Stimulated activated CD8-positive, alpha-beta memory T cell treated with anti-CD3 and anti-CD28 coated beads, Interleukin-12 subunit alpha, Interleukin-12 subunit beta, amount 100 ng/mL, for 24 hours (primary cell): ENCODE results near the gene PRKN.
"Not testable (repeated sequence)": the region's sequence is repeated elsewhere in the genome, so short reads cannot be mapped to it uniquely, and the experiment has no call there.

Experiments used
- DNase-seq: peaks from one replicate; pipeline ENCODE4 v3.0.0-alpha.2; 2020; ENCODE audit errors: extremely low read depth

PRKN gene

GRCh38 chr6:161915456-161915964 is 812.1 kb downstream of the PRKN start:
- DNase-seq: no peak

- no peak for DNase-seq
Measured at GRCh38 chr6:161908872-161909271, 818.7 kb downstream of the PRKN start.

GRCh38 chr6:161906571-161906970 is 821.0 kb downstream of the PRKN start:
- DNase-seq: no peak

DNA sequence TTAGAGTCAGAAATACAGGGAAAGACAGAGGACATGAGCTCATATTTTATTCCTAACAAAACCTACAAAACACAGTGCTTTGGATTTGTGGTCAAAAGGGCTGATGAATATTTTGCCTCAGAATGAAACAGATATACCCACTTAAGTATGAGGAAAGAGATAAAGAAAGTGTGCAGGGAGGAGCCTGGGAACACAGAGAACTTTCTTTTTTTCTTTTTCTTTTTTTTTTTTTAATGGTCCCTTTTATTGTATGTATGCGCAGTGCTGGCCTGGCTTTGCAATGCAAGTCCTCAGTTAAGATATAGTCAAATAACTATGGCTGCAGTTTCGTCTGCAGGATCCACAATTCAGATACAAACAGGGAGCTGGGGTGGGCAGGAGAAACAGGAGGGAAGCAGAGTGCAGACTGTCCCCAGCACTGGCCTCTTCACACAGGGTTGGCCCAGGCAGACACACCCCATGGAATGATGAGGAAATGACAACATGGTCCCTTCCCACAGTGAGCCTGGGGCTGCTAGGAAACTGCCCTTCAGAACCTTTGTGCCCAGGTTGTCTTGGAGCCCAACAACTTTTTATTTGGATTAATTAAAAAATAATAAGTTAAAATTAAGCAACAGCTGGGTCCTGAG is 823.9 kb downstream of the PRKN start:
- no peak for DNase-seq

DNA sequence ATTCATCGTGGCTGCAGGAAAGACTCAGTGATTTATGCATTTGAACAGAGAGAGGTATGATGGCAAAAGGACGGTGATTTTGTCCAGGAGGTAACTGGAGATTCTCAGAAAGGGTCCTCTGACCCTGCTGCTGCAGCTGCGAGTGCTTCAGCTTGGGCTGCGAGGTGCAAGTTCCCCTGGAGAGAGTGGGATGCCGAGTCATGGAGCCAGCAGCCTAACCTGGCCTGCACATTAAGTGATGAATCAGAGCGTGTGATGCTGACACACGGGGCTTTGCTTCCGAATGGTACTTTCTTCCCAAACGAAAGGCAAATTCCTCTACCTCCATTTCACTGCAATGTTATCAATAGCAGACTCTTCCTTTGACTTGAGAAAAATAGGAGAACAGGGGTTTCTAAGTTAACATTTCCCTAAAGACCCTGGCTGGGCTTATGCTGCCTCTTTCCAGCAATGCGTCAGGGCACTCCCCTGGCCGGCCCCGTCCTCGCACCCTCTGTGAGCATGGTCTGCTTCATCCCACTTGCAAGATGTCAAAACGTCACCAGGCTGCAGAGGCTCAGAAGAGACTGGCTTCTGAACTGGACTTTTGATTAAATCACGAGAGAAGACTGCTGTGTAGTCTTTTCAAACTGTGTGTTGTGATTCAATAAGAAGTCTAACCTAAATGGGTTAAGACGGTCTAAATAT is 825.7 kb downstream of the PRKN start:
- no peak for DNase-seq

GRCh38 chr6:161894436-161894835 is 833.1 kb downstream of the PRKN start:
- no peak for DNase-seq

DNA sequence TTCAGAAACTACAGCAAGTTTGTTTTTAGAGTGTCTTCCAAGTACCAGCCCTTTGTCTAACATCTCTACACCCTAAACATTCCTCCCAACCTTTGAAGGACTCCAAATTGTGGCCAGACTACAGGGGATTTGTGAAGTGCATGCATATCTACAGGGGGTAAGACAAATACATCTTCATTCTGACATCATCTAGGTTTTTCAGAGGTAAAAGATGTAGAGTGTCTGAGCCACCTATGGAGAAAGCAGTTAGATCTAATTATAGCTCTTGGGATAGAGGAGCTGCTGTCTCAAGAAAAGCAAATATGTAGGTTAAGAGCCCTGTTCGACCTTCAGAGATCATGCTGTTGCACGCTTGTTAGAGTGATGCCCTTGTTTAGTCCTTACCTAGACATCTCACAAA is 836.0 kb downstream of the PRKN start:
- DNase-seq: no peak

DNA sequence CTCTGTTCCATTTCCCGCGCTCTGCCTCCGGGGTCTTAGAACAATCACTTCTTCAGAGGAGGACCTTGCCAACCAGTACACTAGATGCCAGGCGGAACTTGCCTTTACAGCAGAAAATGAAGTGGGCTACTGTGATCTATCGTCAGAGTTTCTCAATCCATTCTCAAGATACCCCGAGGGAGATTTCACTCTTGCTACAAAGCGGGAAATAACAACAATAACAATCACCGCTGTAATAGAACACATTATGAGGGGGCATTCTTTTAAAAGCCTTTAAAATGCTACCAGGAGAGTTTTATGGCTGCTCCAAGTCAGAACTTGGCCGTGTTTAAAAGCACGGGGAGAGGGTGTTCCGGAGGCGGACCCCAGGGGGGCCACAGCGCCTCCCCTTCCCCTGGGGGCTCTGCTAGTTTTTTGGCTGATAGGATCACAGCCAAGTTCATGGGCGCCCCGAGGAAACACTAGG is 836.7 kb downstream of the PRKN start:
- DNase-seq: no peak

DNA sequence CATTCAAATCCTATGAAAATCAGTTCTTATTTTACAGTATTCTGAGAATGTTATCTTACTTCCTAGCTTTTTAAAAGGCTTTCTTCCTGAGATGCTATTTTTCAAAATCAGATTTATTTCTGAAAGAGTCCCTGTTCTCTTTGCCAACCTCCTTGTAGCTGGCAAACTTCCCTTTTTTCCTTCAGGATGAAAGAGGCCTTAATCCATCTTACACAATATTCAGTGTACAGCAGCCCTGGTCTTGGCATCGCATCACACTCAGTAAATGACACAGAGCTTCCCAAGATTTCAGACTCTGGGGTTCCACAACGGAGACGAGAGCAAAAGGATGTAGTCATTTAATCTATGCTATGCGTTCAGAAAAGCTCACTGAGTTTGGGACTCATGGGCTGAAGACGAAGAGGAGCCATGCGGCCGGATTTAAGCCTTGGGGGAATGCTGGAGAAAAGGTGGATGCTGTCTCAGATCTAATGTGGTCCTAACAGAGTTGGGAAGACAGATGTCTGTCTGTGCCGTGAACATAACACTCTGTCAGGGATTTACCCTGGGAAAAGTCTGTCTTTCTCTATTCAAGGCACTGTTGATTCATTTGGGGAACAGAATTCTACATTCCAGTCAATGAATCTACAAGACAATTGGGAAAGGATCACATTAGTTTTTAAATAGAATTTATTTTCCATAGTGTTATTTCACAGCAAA is 837.3 kb downstream of the PRKN start:
- no peak for DNase-seq

DNA sequence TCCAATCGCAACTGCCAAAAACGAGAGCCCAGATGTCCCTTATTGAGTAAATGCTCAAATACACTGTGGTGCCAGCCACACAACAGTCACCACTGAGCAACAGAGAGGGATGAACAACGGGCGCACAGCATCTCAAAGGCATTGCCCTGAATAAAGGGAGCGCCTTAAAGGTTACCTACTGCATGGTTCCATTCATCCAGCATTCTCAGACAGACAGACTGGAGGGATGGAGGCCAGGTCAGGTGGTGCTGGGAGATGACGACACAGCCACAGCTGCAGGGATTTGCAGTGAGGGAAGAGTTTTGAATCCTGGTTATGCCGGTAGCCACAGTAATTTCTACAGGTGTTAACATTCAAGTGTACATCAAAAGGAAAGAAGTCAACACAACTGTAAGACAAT is 838.2 kb downstream of the PRKN start:
- DNase-seq: no peak

- DNase-seq: not testable (repeated sequence)
Measured at GRCh38 chr6:161886545-161886944, 841.0 kb downstream of the PRKN start.

DNA sequence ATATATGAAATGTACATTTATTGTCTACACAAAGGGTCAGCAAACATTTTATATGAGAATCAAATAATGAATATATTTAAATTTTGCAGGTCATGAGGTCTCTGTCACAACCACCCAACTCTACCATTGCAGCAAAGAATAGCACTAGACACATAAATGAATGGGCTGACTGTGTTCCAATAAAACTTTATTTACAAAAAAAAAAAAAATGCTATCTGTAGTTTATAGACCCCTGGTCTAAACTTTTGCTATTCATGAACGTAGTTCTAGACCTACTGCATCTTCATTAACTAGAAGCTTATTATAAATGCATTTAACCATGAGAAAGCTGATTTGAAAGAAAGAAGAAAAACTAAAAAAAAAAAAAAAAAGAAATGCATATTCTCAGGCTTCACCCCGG is 842.8 kb downstream of the PRKN start:
- no peak for DNase-seq

DNA sequence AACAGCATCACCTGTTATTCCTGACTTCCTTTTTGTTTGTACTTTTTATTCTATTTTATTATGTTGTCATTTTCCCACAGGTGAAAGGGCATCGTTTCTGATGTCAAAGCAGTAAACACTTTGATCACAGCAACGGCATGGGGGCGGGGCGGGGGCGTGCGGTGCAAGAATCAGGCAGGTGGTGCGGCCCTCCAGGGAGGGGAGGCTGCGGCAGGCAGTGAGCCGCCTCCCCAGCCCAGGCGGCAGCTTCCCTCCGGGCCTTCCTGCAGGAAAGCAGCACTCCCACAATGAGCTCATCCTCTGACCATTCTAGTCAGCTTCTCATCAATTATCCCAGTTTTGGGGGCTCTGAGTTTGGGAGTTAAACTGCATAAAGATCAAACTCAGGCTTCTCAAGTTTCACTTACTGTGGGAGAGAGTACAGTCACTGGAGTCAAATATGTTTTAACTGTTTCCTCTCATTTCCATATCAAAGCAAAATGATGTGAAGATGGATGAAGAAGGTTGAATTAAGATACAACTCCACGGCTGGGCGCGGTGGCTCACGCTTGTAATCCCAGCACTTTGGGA is 845.3 kb downstream of the PRKN start:
- no peak for DNase-seq

DNA sequence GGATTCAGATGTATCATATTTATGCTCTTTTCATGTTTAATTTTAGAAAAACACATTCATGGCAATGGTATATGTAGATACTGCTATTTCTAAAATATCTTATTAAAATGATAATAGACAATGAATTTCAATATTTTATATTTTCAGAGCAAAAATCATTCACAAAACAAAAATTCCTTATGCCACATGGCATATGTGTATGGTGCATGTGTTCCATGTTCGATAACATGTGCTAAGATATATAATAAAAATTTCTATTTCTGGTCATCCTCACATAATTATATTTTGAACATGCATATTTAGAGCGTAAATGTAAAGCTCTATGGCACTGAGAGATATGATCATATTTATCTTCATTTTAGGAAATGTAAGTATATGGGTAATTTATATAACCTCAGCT is 847.5 kb downstream of the PRKN start:
- DNase-seq: no peak

DNA sequence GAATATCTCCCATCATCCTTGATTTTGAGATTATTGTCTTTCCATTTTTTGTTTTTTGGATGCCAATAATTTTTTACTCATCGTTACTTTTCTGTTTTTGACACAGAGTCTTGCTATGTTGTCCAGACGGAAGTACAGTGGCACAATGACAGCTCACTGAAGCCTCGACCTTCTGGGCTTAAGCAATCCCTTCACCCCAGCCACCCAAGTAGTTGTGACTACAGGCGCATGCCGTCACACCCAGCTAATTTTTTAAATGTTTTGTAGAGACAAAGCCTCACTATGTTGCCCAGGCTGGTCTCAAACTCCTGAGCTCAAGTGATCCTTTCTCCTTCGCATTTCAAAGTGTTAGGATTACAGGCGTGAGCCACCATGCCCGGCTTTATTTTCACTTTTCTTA is 851.3 kb downstream of the PRKN start:
- DNase-seq: no peak

- no peak for DNase-seq
Measured at GRCh38 chr6:161870236-161870901, 857.2 kb downstream of the PRKN start.

- no peak for DNase-seq
Measured at GRCh38 chr6:161869491-161869890, 858.1 kb downstream of the PRKN start.

DNA sequence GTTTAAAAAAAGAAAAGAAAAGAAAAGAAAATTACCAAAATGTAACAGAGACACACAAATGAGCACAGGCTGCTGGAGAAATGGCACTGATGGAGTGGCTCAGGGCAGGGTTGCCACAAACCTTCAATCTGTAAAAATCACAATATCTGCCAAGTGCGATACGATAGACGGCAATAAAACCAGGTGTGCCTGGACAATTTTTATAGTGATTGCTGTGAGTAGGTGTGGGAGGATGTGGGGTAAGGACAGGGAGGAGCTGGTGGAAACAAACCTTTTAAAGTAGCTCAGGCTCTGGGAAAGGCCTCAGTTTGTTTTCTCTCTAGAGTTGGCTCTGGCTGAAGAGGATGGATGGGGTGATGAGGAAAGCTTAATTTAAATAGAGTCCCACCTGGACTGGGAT is 861.0 kb downstream of the PRKN start:
- no peak for DNase-seq

GRCh38 chr6:161861061-161861460 is 866.5 kb downstream of the PRKN start:
- not testable (repeated sequence) for DNase-seq

- DNase-seq: no peak
Measured at GRCh38 chr6:161853657-161854056, 873.9 kb downstream of the PRKN start.

DNA sequence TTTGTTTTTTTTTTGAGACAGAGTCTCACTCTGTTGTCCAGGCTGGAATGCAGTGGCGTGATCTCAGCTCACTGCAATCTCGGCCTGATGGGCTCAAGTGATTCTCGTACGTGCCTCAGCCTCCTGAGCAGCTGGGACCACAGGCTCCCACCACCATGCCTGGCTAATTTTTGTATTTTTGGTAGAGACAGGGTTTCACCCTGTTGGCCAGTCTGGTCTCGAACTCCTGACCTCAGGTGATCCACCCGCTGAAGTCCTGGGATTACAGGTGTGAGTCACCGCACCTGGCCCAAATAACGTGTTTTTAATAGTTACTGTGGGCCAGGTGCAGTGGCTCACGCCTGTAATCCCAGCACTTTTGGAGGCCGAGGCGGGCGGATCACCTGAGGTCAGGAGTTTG is 876.1 kb downstream of the PRKN start:
- not testable (repeated sequence) for DNase-seq

- DNase-seq: no peak
Measured at GRCh38 chr6:161850562-161850961, 877.0 kb downstream of the PRKN start.
